ENCODE measurements around the gene ESPNL.

ESPNL gene

GRCh38 chr2:238176613-238177012 lies 76.5 kb downstream of the ESPNL start:
- DNase-seq = no peak

- DNase-seq = no peak
Measured at GRCh38 chr2:238180554-238180953, 80.4 kb downstream of the ESPNL start.

GRCh38 chr2:238182362-238182761 lies 82.2 kb downstream of the ESPNL start:
- DNase-seq = no peak
